Liver (tissue), 9 donors: ENCODE data around the gene ZNF423. TPM values are rescaled to one million over a fixed set of nuclear protein-coding genes. Genes with fewer than 3 reads are reported as not detected.

Experiments
- DNase-seq: peaks from one replicate; pipeline ENCODE4 v3.0.0-alpha.2; 2017; ENCODE audit warnings: low spot score
- H3K27ac ChIP-seq, 2 donors: one replicate each; pipeline ENCODE4 v1.7.0; 2013; ENCODE audit warnings: inconsistent platforms in 2 of 2, low read length in 2 of 2, control low read depth in 1 of 2, low read depth in 1 of 2, mild to moderate bottlenecking in 1 of 2
- H3K27me3 ChIP-seq, 4 donors: one replicate each; pipeline versions ENCODE4 v1.6.1 to v1.7.0; 2013; ENCODE audit warnings: low read length in 3 of 4, inconsistent platforms in 1 of 4, mild to moderate bottlenecking in 1 of 4, moderate library complexity in 1 of 4; ENCODE audit not compliant: control insufficient read depth in 4 of 4, insufficient read depth in 4 of 4
- H3K36me3 ChIP-seq, 4 donors: one replicate each; pipeline versions ENCODE4 v1.6.1 to v1.7.0; 2013; ENCODE audit warnings: low read length in 3 of 4, mild to moderate bottlenecking in 3 of 4, low read depth in 1 of 4, moderate library complexity in 1 of 4; ENCODE audit not compliant: control insufficient read depth in 4 of 4, insufficient read depth in 3 of 4
- H3K4me1 ChIP-seq, 4 donors: one replicate each; pipeline versions ENCODE4 v1.6.1 to v1.7.0; 2013; ENCODE audit warnings: low read length in 3 of 4, mild to moderate bottlenecking in 3 of 4, moderate library complexity in 1 of 4; ENCODE audit not compliant: control insufficient read depth in 4 of 4, insufficient read depth in 4 of 4
- H3K4me3 ChIP-seq, 3 donors: one replicate each; pipeline versions ENCODE4 v1.6.1 to v1.7.0; 2013; ENCODE audit warnings: low read length in 3 of 3, control low read depth in 1 of 3, low read depth in 1 of 3, mild to moderate bottlenecking in 1 of 3
- H3K9ac ChIP-seq, 2 donors: one replicate each; pipeline ENCODE4 v1.7.0; 2013; ENCODE audit warnings: low read length in 2 of 2, mild to moderate bottlenecking in 2 of 2, moderate library complexity in 2 of 2, control low read depth in 1 of 2, low read depth in 1 of 2
- H3K9me3 ChIP-seq, 4 donors: one replicate each; pipeline versions ENCODE4 v1.6.1 to v1.7.0; 2013; ENCODE audit warnings: low read length in 3 of 4; ENCODE audit not compliant: control insufficient read depth in 4 of 4
- CTCF ChIP-seq: fragments of 150-350 bp; IDR thresholded peaks from 2 replicates; pipeline ENCODE4 v1.5.1; 2017; ENCODE audit warnings: improper control_type of control experiment, low read depth, low read length; ENCODE audit not compliant: missing input control
- EGR1 ChIP-seq, 2 donors: IDR thresholded peaks; 2 replicates each; pipeline ENCODE4 v1.6.1; 2016 to 2018; ENCODE audit warnings: antibody characterized with exemption in 2 of 2, low read depth in 2 of 2
- FOXA1 ChIP-seq: IDR thresholded peaks from 2 replicates; pipeline ENCODE4 v1.6.1; 2016; ENCODE audit warnings: antibody characterized with exemption
- FOXA2 ChIP-seq: IDR thresholded peaks from 2 replicates; pipeline ENCODE4 v1.6.1; 2016; ENCODE audit warnings: antibody characterized with exemption
- GABPA ChIP-seq, 2 donors: IDR thresholded peaks in 1 of 2; conservative IDR thresholded peaks in 1 of 2; 2 replicates each; pipeline ENCODE4 v1.6.1; 2016; ENCODE audit warnings: antibody characterized with exemption in 2 of 2, mild to moderate bottlenecking in 1 of 2, moderate library complexity in 1 of 2
- HNF4G ChIP-seq: IDR thresholded peaks from 2 replicates; pipeline ENCODE4 v1.6.1; 2016; ENCODE audit warnings: antibody characterized with exemption
- JUND ChIP-seq, 2 donors: IDR thresholded peaks; 2 replicates each; pipeline ENCODE4 v1.6.1; 2016; ENCODE audit warnings: antibody characterized with exemption in 2 of 2
- MAX ChIP-seq: IDR thresholded peaks from 2 replicates; pipeline ENCODE4 v1.6.1; 2016; ENCODE audit warnings: antibody characterized with exemption
- NR2F2 ChIP-seq: IDR thresholded peaks from 2 replicates; pipeline ENCODE4 v1.6.1; 2016; ENCODE audit warnings: antibody characterized with exemption
- RAD21 ChIP-seq, 2 donors: IDR thresholded peaks; 2 replicates each; pipeline ENCODE4 v1.6.1; 2016; ENCODE audit warnings: antibody characterized with exemption in 2 of 2, mild to moderate bottlenecking in 2 of 2
- REST ChIP-seq: IDR thresholded peaks from 2 replicates; pipeline ENCODE4 v1.6.1; 2016; ENCODE audit warnings: antibody characterized with exemption, mild to moderate bottlenecking
- RXRA ChIP-seq, 2 donors: IDR thresholded peaks; 2 replicates each; pipeline ENCODE4 v1.6.1; 2017 to 2018; ENCODE audit warnings: antibody characterized with exemption in 2 of 2, mild to moderate bottlenecking in 1 of 2
- SP1 ChIP-seq: IDR thresholded peaks from 2 replicates; pipeline ENCODE4 v1.6.1; 2018; ENCODE audit warnings: antibody characterized with exemption, mild to moderate bottlenecking
- TAF1 ChIP-seq: conservative IDR thresholded peaks from 2 replicates; pipeline ENCODE4 v1.6.1; 2016; ENCODE audit warnings: antibody characterized with exemption, mild to moderate bottlenecking
- YY1 ChIP-seq: IDR thresholded peaks from 2 replicates; pipeline ENCODE4 v1.6.1; 2016; ENCODE audit warnings: antibody characterized with exemption, mild to moderate bottlenecking
- WGBS: extraction: QIAGEN DNeasy Blood & Tissue Kit; methylation state at CpG from one replicate; pipeline ENCODE4 v1.1.7; 2013; 5-methylcytosine and 5-hydroxymethylcytosine counted together
- polyA plus RNA-seq, 2 donors: library from polyadenylated mRNA; stranded (reverse) in 1 of 2; unstranded in 1 of 2; fragments of 200-250 nt in 1 of 2; fragments of >200 nt in 1 of 2; fragmentation: Nextera tagmentation in 1 of 2; extraction: Ambion mirVana in 1 of 2; gene quantifications; one replicate each; pipeline versions ENCODE4 v1.2.1 to v1.2.3, GENCODE V29; 2013 to 2015
- total RNA-seq, 2 donors: library from RNA; depleted of rRNA; stranded (reverse); fragments of >200 nt; gene quantifications; one replicate each; pipeline ENCODE4 v1.2.3, GENCODE V29; 2014
- TF ChIP-seq, protein P1 (sequence below): IDR thresholded peaks from 2 replicates; pipeline ENCODE4 v1.6.1; 2016; ENCODE audit warnings: antibody characterized with exemption
- donor health status: healthy.
- donor health status: healthy.
- donor health status: healthy.
- donor health status: healthy.
- donor health status: healthy.

ZNF423 gene
- total and polyA plus RNA-seq, 4 donors, result 0.24 to 1.6 (median 0.39) TPM

- H3K27ac ChIP-seq, result no peak overlapping the region
- no peaks in the 10 kb centered on the region for H3K36me3 ChIP-seq
- WGBS, result 93% methylated on average over 3 of the region's 3 CpGs
- no peaks in the 10 kb centered on the region for H3K4me1 ChIP-seq
- TF ChIP-seq GABPA (IDR thresholded peaks at IDR 0.05 in 1 of 2, conservative IDR thresholded peaks at IDR 0.05 in 1 of 2), result no peak
- no peak for TF ChIP-seq NR2F2
- TF ChIP-seq FOXA2, result no peak
- TF ChIP-seq, protein P1, sequence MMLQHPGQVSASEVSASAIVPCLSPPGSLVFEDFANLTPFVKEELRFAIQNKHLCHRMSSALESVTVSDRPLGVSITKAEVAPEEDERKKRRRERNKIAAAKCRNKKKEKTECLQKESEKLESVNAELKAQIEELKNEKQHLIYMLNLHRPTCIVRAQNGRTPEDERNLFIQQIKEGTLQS, result no peak
- no peak for TF ChIP-seq JUND (IDR thresholded peaks at IDR 0.05)
- no peak for TF ChIP-seq RAD21 (IDR thresholded peaks at IDR 0.05)
- TF ChIP-seq EGR1 (IDR thresholded peaks at IDR 0.05; ENCODE audit: low read depth in 2 of 2), result no peak
- TF ChIP-seq CTCF, result no peak
- TF ChIP-seq HNF4G, result no peak
- TF ChIP-seq YY1, result no peak
- no peak for TF ChIP-seq MAX
- TF ChIP-seq REST, result no peak
- no peak for TF ChIP-seq SP1
- TF ChIP-seq RXRA (IDR thresholded peaks at IDR 0.05), result no peak
- no peak for TF ChIP-seq TAF1
- H3K4me3 ChIP-seq, result no peak overlapping the region
- H3K9ac ChIP-seq, result no peak overlapping the region
- no peaks in the 10 kb centered on the region for H3K27me3 ChIP-seq
- H3K9me3 ChIP-seq, result peaks cover 0 to 5% (median 3%) of the 10 kb centered on the region in 4 donors
- DNase-seq, result no peak
Observed at GRCh38 chr16:49731911-49732310, 124.0 kb downstream of the ZNF423 start.

DNA sequence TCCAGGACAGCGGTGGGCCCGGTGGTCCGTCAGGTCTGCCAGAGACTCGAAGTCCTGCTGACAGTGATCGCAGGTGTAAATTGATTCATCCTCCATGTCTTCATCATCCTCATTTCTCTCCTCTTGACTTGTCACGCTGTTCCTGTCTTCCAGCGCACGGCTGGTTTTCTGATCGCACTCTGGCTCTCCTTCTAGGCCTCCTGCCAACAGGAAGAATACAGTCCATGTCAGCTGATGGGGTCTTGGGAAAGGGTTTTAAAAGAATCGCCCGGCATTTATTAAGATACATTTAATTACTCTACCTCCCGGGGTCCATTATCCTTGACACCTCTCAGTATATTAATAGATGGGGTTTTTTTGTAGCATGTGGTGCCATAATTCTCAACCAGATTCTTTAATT is 125.1 kb downstream of the ZNF423 start:
- peaks cover 0 to 5% (median 3%) of the 10 kb centered on the region in 4 donors for H3K9me3 ChIP-seq
- no peaks in the 10 kb centered on the region for H3K4me1 ChIP-seq
- no peaks in the 10 kb centered on the region for H3K27me3 ChIP-seq
- H3K9ac ChIP-seq, result no peak overlapping the region
- DNase-seq, result no peak
- no peak overlapping the region for H3K4me3 ChIP-seq
- no peak for TF ChIP-seq FOXA1
- no peak overlapping the region for H3K27ac ChIP-seq
- WGBS, result 88% methylated on average over 12 of the region's 12 CpGs
- H3K36me3 ChIP-seq, result no peaks in the 10 kb centered on the region
